ENCODE data around the gene GOLGA6L24.
"Not testable (repeated sequence)": the region's sequence is repeated elsewhere in the genome, so short reads cannot be mapped to it uniquely, and the experiment has no call there.

- TF ChIP-seq CTCF, POLR2A (IDR thresholded peaks at IDR 0.05): not testable (repeated sequence)
Measured at GRCh38 chr15:28318828-28319227, 39.1 kb downstream of the GOLGA6L24 start.
